Measurements from ENCODE around the gene FXN.
"Not testable (repeated sequence)": the region's sequence is repeated elsewhere in the genome, so short reads cannot be mapped to it uniquely, and the experiment has no call there.

The FXN gene

GRCh38 chr9:69103348-69103996 lies 67.9 kb downstream of the FXN start:
- not testable (repeated sequence) for DNase-seq; H3K18ac ChIP-seq (ENCODE audit: low read depth in 1 of 2, low read length in 2 of 2); H2BK15ac ChIP-seq (ENCODE audit: low read depth, poor library complexity, severe bottlenecking); H3K9me3 ChIP-seq (ENCODE audit: control insufficient read depth, low read length); H3K36me3 ChIP-seq (ENCODE audit: control insufficient read depth in 1 of 2, insufficient read depth in 2 of 2, low read depth in 1 of 2, low read length in 2 of 2); H3K4me3 ChIP-seq (ENCODE audit: insufficient read depth in 1 of 2, low read depth in 1 of 2, low read length in 2 of 2); H3K27me3 ChIP-seq (ENCODE audit: control insufficient read depth in 1 of 2, insufficient read depth in 1 of 2, low read length in 2 of 2); H3K4me1 ChIP-seq (ENCODE audit: control insufficient read depth, insufficient read depth, low read depth, low read length); H2BK12ac ChIP-seq (ENCODE audit: low read length in 2 of 2); H4K8ac ChIP-seq (ENCODE audit: low read length); H3K23ac ChIP-seq (ENCODE audit: low read length in 2 of 2); H2BK120ac ChIP-seq (ENCODE audit: low read depth, low read length); H3K79me1 ChIP-seq (replicated peaks; ENCODE audit: low read length, poor library complexity, severe bottlenecking); H3K9ac ChIP-seq (ENCODE audit: low read length); H2BK5ac ChIP-seq (ENCODE audit: low read depth, low read length, poor library complexity, severe bottlenecking); H2AFZ ChIP-seq (ENCODE audit: low read depth, low read length); H3K14ac ChIP-seq (ENCODE audit: low read length in 2 of 2); H4K91ac ChIP-seq (ENCODE audit: low read length); H3K4ac ChIP-seq (ENCODE audit: low read depth in 1 of 2, low read length in 2 of 2); H3K4me2 ChIP-seq (ENCODE audit: low read length, poor library complexity, severe bottlenecking); H3K27ac ChIP-seq (ENCODE audit: low read length, poor library complexity, severe bottlenecking); H2AK5ac ChIP-seq (ENCODE audit: low read length, severe bottlenecking)
- WGBS: 99% methylated on average over 3 of the region's 7 CpGs

DNA sequence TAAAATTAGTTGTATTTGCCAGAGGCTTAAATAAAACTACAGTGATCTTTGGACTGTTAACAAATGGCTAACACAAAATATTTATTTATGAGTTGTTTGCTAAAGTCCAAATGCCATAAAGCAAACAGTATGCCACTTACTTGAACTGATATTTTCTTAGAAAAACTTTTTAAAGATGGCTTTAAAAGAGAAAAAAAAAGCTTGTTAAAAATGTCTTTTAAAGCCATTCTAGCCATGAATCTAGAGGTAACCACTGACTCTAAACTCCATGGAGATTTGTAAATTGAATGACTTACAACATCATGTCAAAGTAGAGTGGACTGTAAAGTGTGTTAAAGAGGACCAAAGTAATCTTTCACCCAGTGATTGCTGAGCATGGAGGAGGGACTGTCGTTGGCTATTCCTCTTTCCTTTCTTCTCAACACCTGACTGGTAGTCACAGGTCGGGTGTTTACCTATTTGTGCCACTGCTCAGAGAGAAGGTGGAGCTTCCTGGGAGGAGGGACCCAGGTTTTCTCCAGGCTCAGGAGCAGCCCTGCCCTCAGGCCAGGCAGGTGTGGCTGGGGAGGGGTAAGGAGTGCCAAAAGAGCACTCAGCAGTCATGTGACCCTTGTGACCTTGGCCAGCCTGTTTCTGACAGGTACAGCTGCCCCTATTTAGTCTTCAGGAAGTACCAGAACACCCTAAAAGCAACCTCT lies 69.4 kb downstream of the FXN start:
- Histone ChIP-seq H3K27me3 (ENCODE audit: control insufficient read depth in 1 of 2, insufficient read depth in 1 of 2, low read length in 2 of 2) (no peaks in the 10 kb centered on the region), H3K27ac (ENCODE audit: low read length, poor library complexity, severe bottlenecking) (no peak overlapping the region), H2BK120ac (ENCODE audit: low read depth, low read length) (no peak overlapping the region), H3K9me3 (ENCODE audit: control insufficient read depth, low read length) (no peaks in the 10 kb centered on the region), H2BK5ac (ENCODE audit: low read depth, low read length, poor library complexity, severe bottlenecking) (no peak overlapping the region), H3K36me3 (ENCODE audit: control insufficient read depth in 1 of 2, insufficient read depth in 2 of 2, low read depth in 1 of 2, low read length in 2 of 2) (no peaks in the 10 kb centered on the region), H3K4me3 (ENCODE audit: insufficient read depth in 1 of 2, low read depth in 1 of 2, low read length in 2 of 2) (no peak overlapping the region), H4K8ac (ENCODE audit: low read length) (no peak overlapping the region), H2BK15ac (ENCODE audit: low read depth, poor library complexity, severe bottlenecking) (no peak overlapping the region), H3K18ac (ENCODE audit: low read depth in 1 of 2, low read length in 2 of 2) (no peak overlapping the region), H4K91ac (ENCODE audit: low read length) (no peak overlapping the region), H3K9ac (ENCODE audit: low read length) (no peak overlapping the region), H2AK5ac (ENCODE audit: low read length, severe bottlenecking) (no peak overlapping the region), H2BK12ac (ENCODE audit: low read length in 2 of 2) (no peak overlapping the region), H3K79me1 (replicated peaks; ENCODE audit: low read length, poor library complexity, severe bottlenecking) (peaks cover 1% of the 10 kb centered on the region), H2AFZ (ENCODE audit: low read depth, low read length) (no peak overlapping the region), H3K4ac (ENCODE audit: low read depth in 1 of 2, low read length in 2 of 2) (no peak overlapping the region), H3K4me1 (ENCODE audit: control insufficient read depth, insufficient read depth, low read depth, low read length) (peaks cover 2% of the 10 kb centered on the region), H3K14ac (ENCODE audit: low read length in 2 of 2) (no peak overlapping the region), H3K23ac (ENCODE audit: low read length in 2 of 2) (no peak overlapping the region), H3K4me2 (ENCODE audit: low read length, poor library complexity, severe bottlenecking) (no peak overlapping the region)
- DNase-seq: no peak
- WGBS: no CpG with 5 or more reads among the region's 2 CpGs

DNA sequence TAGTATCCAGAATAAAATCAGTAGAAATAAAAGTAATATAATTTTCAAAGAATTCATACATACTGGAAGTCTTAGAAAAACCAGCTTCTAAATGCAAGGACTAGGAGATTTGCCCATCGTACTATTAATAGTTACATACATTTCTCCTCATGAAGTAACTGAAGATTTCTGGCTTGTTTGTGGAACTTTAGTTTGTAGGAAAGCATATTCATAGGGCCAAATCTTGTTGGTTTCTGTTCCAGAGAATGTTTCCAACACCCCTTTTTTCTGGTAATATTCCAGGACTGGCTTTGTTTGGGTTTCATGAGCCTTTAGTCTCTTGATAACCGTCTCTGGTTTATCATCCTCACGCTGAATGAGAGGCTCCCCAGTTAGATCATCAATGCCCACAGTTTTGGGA lies 72.2 kb downstream of the FXN start:
- WGBS: 98% methylated on average over 2 of the region's 3 CpGs
- Histone ChIP-seq H3K79me1 (replicated peaks; ENCODE audit: low read length, poor library complexity, severe bottlenecking) (peaks cover 3% of the 10 kb centered on the region), H3K4ac (ENCODE audit: low read depth in 1 of 2, low read length in 2 of 2) (no peak overlapping the region), H2BK120ac (ENCODE audit: low read depth, low read length) (no peak overlapping the region), H2BK15ac (ENCODE audit: low read depth, poor library complexity, severe bottlenecking) (no peak overlapping the region), H4K91ac (ENCODE audit: low read length) (no peak overlapping the region), H2AFZ (ENCODE audit: low read depth, low read length) (no peak overlapping the region), H3K18ac (ENCODE audit: low read depth in 1 of 2, low read length in 2 of 2) (no peak overlapping the region), H3K23ac (ENCODE audit: low read length in 2 of 2) (no peak overlapping the region), H3K36me3 (ENCODE audit: control insufficient read depth in 1 of 2, insufficient read depth in 2 of 2, low read depth in 1 of 2, low read length in 2 of 2) (no peaks in the 10 kb centered on the region), H3K27me3 (ENCODE audit: control insufficient read depth in 1 of 2, insufficient read depth in 1 of 2, low read length in 2 of 2) (no peaks in the 10 kb centered on the region), H4K8ac (ENCODE audit: low read length) (no peak overlapping the region), H3K4me2 (ENCODE audit: low read length, poor library complexity, severe bottlenecking) (no peak overlapping the region), H3K4me3 (ENCODE audit: insufficient read depth in 1 of 2, low read depth in 1 of 2, low read length in 2 of 2) (peak overlapping the region in 1 of 2 experiments; percentile 26), H2BK12ac (ENCODE audit: low read length in 2 of 2) (no peak overlapping the region), H3K9me3 (ENCODE audit: control insufficient read depth, low read length) (no peaks in the 10 kb centered on the region), H2AK5ac (ENCODE audit: low read length, severe bottlenecking) (no peak overlapping the region), H3K9ac (ENCODE audit: low read length) (peak overlapping the region; percentile 4), H3K14ac (ENCODE audit: low read length in 2 of 2) (no peak overlapping the region), H3K4me1 (ENCODE audit: control insufficient read depth, insufficient read depth, low read depth, low read length) (no peaks in the 10 kb centered on the region), H2BK5ac (ENCODE audit: low read depth, low read length, poor library complexity, severe bottlenecking) (no peak overlapping the region), H3K27ac (ENCODE audit: low read length, poor library complexity, severe bottlenecking) (no peak overlapping the region)
- no peak for DNase-seq

DNA sequence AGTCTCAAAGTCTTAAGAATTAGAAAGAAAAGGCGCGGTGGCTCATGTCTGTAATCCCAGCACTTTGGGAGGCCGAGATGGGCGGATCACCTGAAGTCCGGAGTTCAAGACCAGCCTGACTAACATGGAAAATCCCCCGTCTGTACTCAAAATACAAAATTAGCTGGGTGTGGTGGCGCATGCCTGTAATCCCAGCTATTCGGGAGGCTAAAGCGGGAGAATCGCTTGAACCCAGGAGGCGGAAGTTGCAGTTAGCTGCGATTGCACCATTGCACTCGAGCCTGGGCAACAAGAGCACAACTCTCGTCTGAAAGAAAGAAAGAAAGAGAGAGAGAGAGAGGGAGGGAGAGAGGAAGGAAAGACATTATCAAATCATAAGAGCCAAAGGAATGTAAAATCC lies 73.2 kb downstream of the FXN start:
- H4K8ac ChIP-seq (ENCODE audit: low read length); H3K9me3 ChIP-seq (ENCODE audit: control insufficient read depth, low read length); H3K14ac ChIP-seq (ENCODE audit: low read length in 2 of 2); H3K79me1 ChIP-seq (replicated peaks; ENCODE audit: low read length, poor library complexity, severe bottlenecking); H2AK5ac ChIP-seq (ENCODE audit: low read length, severe bottlenecking); H3K4me1 ChIP-seq (ENCODE audit: control insufficient read depth, insufficient read depth, low read depth, low read length); H3K9ac ChIP-seq (ENCODE audit: low read length); H2BK120ac ChIP-seq (ENCODE audit: low read depth, low read length); H3K36me3 ChIP-seq (ENCODE audit: control insufficient read depth in 1 of 2, insufficient read depth in 2 of 2, low read depth in 1 of 2, low read length in 2 of 2); H3K4me3 ChIP-seq (ENCODE audit: insufficient read depth in 1 of 2, low read depth in 1 of 2, low read length in 2 of 2); H2BK12ac ChIP-seq (ENCODE audit: low read length in 2 of 2); H3K23ac ChIP-seq (ENCODE audit: low read length in 2 of 2); H3K27ac ChIP-seq (ENCODE audit: low read length, poor library complexity, severe bottlenecking); H3K4ac ChIP-seq (ENCODE audit: low read depth in 1 of 2, low read length in 2 of 2); H3K18ac ChIP-seq (ENCODE audit: low read depth in 1 of 2, low read length in 2 of 2); H3K4me2 ChIP-seq (ENCODE audit: low read length, poor library complexity, severe bottlenecking); H2AFZ ChIP-seq (ENCODE audit: low read depth, low read length); H2BK15ac ChIP-seq (ENCODE audit: low read depth, poor library complexity, severe bottlenecking); H4K91ac ChIP-seq (ENCODE audit: low read length); H3K27me3 ChIP-seq (ENCODE audit: control insufficient read depth in 1 of 2, insufficient read depth in 1 of 2, low read length in 2 of 2); H2BK5ac ChIP-seq (ENCODE audit: low read depth, low read length, poor library complexity, severe bottlenecking); DNase-seq: not testable (repeated sequence)
- WGBS: 96% methylated on average over 14 of the region's 14 CpGs

Data from mesenchymal stem cell (in vitro differentiated cells and primary cell).